ENCODE measurements around the gene DCLK1.

Gene DCLK1

DNA sequence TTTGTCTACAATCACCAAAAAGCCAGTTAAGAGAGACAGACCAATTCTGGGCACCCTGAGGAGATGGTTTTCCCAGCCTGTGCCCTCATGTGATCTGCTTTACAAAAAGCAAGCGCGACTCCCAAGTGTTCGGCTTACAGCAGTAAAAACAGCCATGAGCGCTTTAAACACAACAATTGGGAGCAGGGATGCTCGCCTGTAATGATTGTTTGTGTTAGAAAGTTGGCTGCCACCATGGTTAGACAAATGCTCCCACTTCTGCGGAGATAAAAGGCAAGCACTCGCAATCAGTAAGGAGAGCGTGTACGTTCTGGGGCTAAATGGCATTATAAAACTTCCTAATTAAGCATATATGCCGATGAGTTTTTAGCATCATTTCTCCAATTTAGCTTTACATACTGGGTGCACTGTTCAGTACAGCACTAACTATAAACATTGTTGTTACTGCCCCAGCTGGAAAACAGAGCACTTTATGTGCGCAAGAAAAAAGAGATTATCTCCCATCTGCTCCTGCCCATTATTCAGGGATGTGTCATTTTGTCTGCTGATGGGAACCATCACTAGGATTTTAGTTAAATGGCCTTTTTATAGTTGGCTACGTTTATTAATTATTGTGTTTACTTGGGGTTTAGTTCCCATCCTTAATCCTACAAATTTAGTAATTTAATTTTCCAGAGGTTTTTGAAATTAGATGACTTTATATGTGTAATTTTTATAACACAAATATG, 345.4 kb downstream of the DCLK1 start:
- no peak overlapping the region for H3K9ac ChIP-seq
- no peak overlapping the region for H2AFZ ChIP-seq (ENCODE audit: low read depth)
- no peaks in the 10 kb centered on the region for H3K36me3 ChIP-seq (ENCODE audit: insufficient read depth)
- no peaks in the 10 kb centered on the region for H3K79me2 ChIP-seq (ENCODE audit: insufficient read depth, low read depth)
- H3K4me2 ChIP-seq, result no peak overlapping the region
- H3K27ac ChIP-seq, result no peak overlapping the region
- H3K4me1 ChIP-seq (ENCODE audit: low read depth, poor library complexity, severe bottlenecking), result no peaks in the 10 kb centered on the region
- H4K20me1 ChIP-seq (ENCODE audit: insufficient read depth), result no peaks in the 10 kb centered on the region
- TF ChIP-seq, protein P1, sequence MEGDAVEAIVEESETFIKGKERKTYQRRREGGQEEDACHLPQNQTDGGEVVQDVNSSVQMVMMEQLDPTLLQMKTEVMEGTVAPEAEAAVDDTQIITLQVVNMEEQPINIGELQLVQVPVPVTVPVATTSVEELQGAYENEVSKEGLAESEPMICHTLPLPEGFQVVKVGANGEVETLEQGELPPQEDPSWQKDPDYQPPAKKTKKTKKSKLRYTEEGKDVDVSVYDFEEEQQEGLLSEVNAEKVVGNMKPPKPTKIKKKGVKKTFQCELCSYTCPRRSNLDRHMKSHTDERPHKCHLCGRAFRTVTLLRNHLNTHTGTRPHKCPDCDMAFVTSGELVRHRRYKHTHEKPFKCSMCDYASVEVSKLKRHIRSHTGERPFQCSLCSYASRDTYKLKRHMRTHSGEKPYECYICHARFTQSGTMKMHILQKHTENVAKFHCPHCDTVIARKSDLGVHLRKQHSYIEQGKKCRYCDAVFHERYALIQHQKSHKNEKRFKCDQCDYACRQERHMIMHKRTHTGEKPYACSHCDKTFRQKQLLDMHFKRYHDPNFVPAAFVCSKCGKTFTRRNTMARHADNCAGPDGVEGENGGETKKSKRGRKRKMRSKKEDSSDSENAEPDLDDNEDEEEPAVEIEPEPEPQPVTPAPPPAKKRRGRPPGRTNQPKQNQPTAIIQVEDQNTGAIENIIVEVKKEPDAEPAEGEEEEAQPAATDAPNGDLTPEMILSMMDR (conservative IDR thresholded peaks at IDR 0.05; ENCODE audit: low read depth, low read length), result no peak
- no peak overlapping the region for H3K4me3 ChIP-seq (IDR thresholded peaks at IDR 0.05; ENCODE audit: insufficient read depth, low read depth, low read length)
- H3K27me3 ChIP-seq (ENCODE audit: insufficient read depth, low read depth), result no peaks in the 10 kb centered on the region

DNA sequence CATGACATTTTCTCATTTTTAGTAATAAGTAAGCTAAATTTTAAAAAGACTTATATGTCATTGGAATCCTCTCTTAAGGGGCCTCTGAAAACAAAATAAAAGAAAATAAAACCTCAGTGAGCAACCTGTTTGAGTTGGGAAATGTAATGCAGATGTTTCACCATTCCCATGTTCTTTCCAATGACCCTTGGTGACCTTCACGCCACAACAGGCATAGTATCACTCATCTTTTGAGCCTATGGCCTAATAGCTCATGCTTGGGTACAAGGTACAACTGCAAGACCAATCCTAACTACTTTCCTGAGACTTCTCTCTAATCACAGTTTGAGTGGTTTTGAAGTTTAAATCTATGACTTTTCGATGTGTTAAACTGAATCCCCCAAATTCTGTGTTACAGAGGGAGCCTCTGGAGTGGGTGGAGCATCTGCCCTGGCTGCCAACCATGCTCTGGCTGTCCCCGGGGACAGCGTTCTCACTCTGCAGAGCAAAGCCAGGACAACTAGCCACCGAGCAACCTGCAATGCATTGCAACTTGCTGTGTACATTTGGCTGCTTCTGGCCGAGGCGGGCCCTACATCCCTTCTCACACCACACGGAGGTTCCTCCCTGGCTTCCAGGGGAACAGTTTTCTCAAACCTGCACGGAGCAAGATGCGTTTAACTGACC, 346.8 kb downstream of the DCLK1 start:
- H2AFZ ChIP-seq (ENCODE audit: low read depth), result no peak overlapping the region
- no peaks in the 10 kb centered on the region for H3K27me3 ChIP-seq (ENCODE audit: insufficient read depth, low read depth)
- H3K4me1 ChIP-seq (ENCODE audit: low read depth, poor library complexity, severe bottlenecking), result no peaks in the 10 kb centered on the region

DNA sequence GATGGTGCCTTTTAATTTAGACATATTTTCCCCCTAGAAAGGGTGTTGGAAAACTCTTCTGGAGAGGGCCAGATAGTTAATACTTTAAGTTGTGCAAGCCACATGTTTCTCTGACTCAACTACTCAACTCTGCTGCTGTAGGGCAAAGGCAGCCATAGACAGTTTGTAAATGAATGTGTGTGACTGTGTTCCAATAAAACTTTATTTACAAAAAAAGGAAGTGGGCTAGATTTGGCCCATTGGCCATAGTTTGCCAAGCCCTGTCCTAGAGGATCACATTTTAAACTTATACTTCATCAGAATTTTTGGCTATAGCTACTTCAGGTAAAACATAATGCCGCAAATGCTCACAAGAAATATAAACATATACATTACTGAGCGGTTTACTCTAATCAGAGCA, 348.4 kb downstream of the DCLK1 start:
- Histone ChIP-seq H2AFZ (ENCODE audit: low read depth) (no peak overlapping the region), H3K4me1 (ENCODE audit: low read depth, poor library complexity, severe bottlenecking) (no peaks in the 10 kb centered on the region), H3K36me3 (ENCODE audit: insufficient read depth) (no peaks in the 10 kb centered on the region), H3K79me2 (ENCODE audit: insufficient read depth, low read depth) (no peaks in the 10 kb centered on the region), H4K20me1 (ENCODE audit: insufficient read depth) (no peaks in the 10 kb centered on the region), H3K27ac (no peak overlapping the region), H3K4me2 (no peak overlapping the region), H3K9ac (no peak overlapping the region), H3K4me3 (IDR thresholded peaks at IDR 0.05; ENCODE audit: insufficient read depth, low read depth, low read length) (no peak overlapping the region), H3K27me3 (ENCODE audit: insufficient read depth, low read depth) (no peaks in the 10 kb centered on the region)
- TF ChIP-seq, protein P1 (conservative IDR thresholded peaks at IDR 0.05; ENCODE audit: low read depth, low read length), result no peak

More for the DNA sequence above, 346.8 kb downstream of the DCLK1 start:
- no peak overlapping the region for H3K9ac ChIP-seq
- H3K4me2 ChIP-seq, result no peak overlapping the region
- H3K27ac ChIP-seq, result no peak overlapping the region
- no peaks in the 10 kb centered on the region for H3K36me3 ChIP-seq (ENCODE audit: insufficient read depth)
- no peaks in the 10 kb centered on the region for H4K20me1 ChIP-seq (ENCODE audit: insufficient read depth)
- TF ChIP-seq, protein P1 (conservative IDR thresholded peaks at IDR 0.05; ENCODE audit: low read depth, low read length), result no peak
- no peaks in the 10 kb centered on the region for H3K79me2 ChIP-seq (ENCODE audit: insufficient read depth, low read depth)
- H3K4me3 ChIP-seq (IDR thresholded peaks at IDR 0.05; ENCODE audit: insufficient read depth, low read depth, low read length), result no peak overlapping the region

DNA sequence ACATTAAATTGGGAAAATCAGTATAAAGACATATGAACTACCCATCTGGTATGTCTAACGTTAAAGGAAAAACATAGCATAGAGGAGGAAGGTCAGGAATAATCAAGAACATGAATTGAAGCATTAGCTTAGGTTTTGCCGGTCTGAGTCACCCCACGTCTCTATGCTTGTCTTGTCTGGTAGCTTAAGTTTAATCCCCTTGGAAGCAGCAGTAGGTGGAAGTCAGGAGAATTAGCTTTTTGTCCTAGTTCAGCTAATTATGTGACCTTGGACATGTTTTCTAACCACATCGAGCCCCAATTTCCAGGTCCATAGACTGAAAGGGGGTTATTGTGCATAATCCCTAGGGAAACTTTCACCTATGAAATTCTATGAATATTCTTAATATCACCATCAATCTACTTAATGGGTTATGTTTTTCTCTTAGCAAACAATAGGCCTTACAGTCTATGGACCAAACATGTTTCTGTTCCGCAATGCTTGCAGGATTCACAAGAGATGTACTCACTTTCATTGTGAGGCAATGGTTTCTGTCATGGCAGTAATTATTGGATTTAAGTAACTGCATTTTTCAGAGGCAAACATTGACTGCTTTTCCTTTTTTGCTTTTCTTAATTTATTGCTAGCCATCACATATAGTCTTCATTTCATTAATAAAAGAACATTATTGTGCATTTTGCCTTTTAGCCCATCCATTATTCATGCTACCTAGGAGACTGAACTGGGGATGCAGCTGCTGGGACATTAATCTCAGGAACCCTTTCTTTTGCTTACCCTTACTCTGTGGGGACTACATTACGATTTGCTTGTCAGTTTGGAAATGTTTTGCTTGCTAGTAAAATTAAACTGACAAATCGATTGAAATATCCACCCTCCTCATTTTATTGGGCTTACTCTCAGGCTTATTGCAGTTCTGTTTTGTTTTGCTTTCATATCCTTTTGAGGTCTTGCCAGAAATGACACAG, 349.9 kb downstream of the DCLK1 start:
- no peaks in the 10 kb centered on the region for H3K4me1 ChIP-seq (ENCODE audit: low read depth, poor library complexity, severe bottlenecking)
- TF ChIP-seq, protein P1 (conservative IDR thresholded peaks at IDR 0.05; ENCODE audit: low read depth, low read length), result no peak
- no peak overlapping the region for H2AFZ ChIP-seq (ENCODE audit: low read depth)
- no peaks in the 10 kb centered on the region for H4K20me1 ChIP-seq (ENCODE audit: insufficient read depth)
- no peaks in the 10 kb centered on the region for H3K36me3 ChIP-seq (ENCODE audit: insufficient read depth)
- H3K4me2 ChIP-seq, result no peak overlapping the region
- no peaks in the 10 kb centered on the region for H3K27me3 ChIP-seq (ENCODE audit: insufficient read depth, low read depth)
- no peak overlapping the region for H3K9ac ChIP-seq
- no peaks in the 10 kb centered on the region for H3K79me2 ChIP-seq (ENCODE audit: insufficient read depth, low read depth)
- no peak overlapping the region for H3K27ac ChIP-seq
- no peak overlapping the region for H3K4me3 ChIP-seq (IDR thresholded peaks at IDR 0.05; ENCODE audit: insufficient read depth, low read depth, low read length)
